ENCODE data around the gene UBE2R2. TPM values are rescaled to one million over a fixed set of nuclear protein-coding genes. Genes with fewer than 3 reads are reported as not detected.

UBE2R2 gene
- total and polyA plus RNA-seq, 10 of the 15 experiments (the other 5 are each of a cell fraction or from before 2014, with no cell fraction given): 7.2 to 32.8 (median 17.2) TPM

- DNase-seq (ENCODE audit: low read depth, low spot score): no peak
- Histone ChIP-seq H2AFZ (ENCODE audit: control insufficient read depth, low read depth, low read length) (no peak overlapping the region), H3K4me3 (peak overlapping the region; percentile 95), H3K4me1 (ENCODE audit: control insufficient read depth, insufficient read depth, low read length) (peaks cover 15% of the 10 kb centered on the region), H4K20me1 (ENCODE audit: control insufficient read depth, insufficient read depth) (no peaks in the 10 kb centered on the region), H3K9ac (ENCODE audit: control insufficient read depth, insufficient read depth, low read length) (peak overlapping the region; percentile 94), H3K79me2 (ENCODE audit: control insufficient read depth, insufficient read depth, low read length) (peaks cover 59% of the 10 kb centered on the region), H3K27me3 (replicated peaks in 1 of 2; ENCODE audit: control insufficient read depth in 2 of 2, insufficient read depth in 2 of 2, low read length in 1 of 2) (no peaks in the 10 kb centered on the region), H3K36me3 (ENCODE audit: control insufficient read depth in 2 of 2, insufficient read depth in 2 of 2, low read length in 1 of 2) (no peaks in the 10 kb centered on the region), H3K9me3 (replicated peaks; ENCODE audit: control insufficient read depth, insufficient read depth, low read length) (no peaks in the 10 kb centered on the region), H3K27ac (ENCODE audit: control insufficient read depth, insufficient read depth) (peak overlapping the region; percentile 95), H3K4me2 (ENCODE audit: control insufficient read depth, insufficient read depth) (peak overlapping the region; percentile 80)
- RAD21 ChIA-PET (ENCODE audit: unreplicated experiment): interaction anchor here (0.7 to 1.5 kb wide), 5 partner anchors 10 to 345 kb away, joined by 3 to 4 read pairs (median 3); partner anchors contain the start of gene NOL6
- WGBS (ENCODE audit: insufficient coverage, insufficient replicate concordance, low lambda C conversion rate, missing lambda C conversion rate): under 1% methylated on average over 16 of the region's 18 CpGs
- CTCF ChIA-PET: interaction anchor here (0.9 to 1.2 kb wide), 3 partner anchors 16 to 34 kb away, joined by 3 to 5 read pairs (median 5); no protein-coding TSS in a partner anchor
- TSS peak; percentile 64 for BruUV-seq (replicated peaks)
- POLR2A ChIA-PET: interaction anchor here (0.6 to 0.9 kb wide), 4 partner anchors 15 to 743 kb away, joined by 3 to 4 read pairs (median 3); no protein-coding TSS in a partner anchor
- in situ Hi-C loops (cut with MboI): no loop called here
- peak; percentile 49 for FAIRE-seq
- SMC1A ChIA-PET (ENCODE audit: uncharacterized antibody, unreplicated experiment): interaction anchor here (0.6 to 1.6 kb wide), 4 partner anchors 9 to 66 kb away, joined by 3 to 4 read pairs (median 4); no protein-coding TSS in a partner anchor
- peak; percentile 7 for ATAC-seq
- intact Hi-C loops (cut with micrococcal nuclease; ENCODE audit: unreplicated experiment): no loop called here
- TF ChIP-seq POLR2AphosphoS5 (IDR thresholded peaks at IDR 0.05; ENCODE audit: low read length): peak; percentile 40; the same call in 1 of the 2 replicates
- 0 out of 2 replicates have a peak, but pooled peaks have one; percentile 47 for TF ChIP-seq MXI1 (IDR thresholded peaks at IDR 0.05; ENCODE audit: low read depth, low read length)
- TF ChIP-seq ZNF384 (IDR thresholded peaks at IDR 0.05; ENCODE audit: borderline replicate concordance, low read depth, low read length): peak; percentile 36; the same call in 1 of the 2 replicates
- TF ChIP-seq CHD2 (IDR thresholded peaks at IDR 0.05; ENCODE audit: borderline replicate concordance, low read depth, low read length): 0 out of 2 replicates have a peak, but pooled peaks have one; percentile 8
- TF ChIP-seq YY1 (IDR thresholded peaks at IDR 0.05; ENCODE audit: low read depth, low read length): 0 out of 2 replicates have a peak, but pooled peaks have one; percentile 25
- 0 out of 2 replicates have a peak, but pooled peaks have one; percentile 44 for TF ChIP-seq WRNIP1 (IDR thresholded peaks at IDR 0.05; ENCODE audit: borderline replicate concordance, low read depth, low read length)
- peak; percentile 60; the same call in 1 of the 2 replicates for TF ChIP-seq MLLT1 (IDR thresholded peaks at IDR 0.05)
- TF ChIP-seq, protein P1, sequence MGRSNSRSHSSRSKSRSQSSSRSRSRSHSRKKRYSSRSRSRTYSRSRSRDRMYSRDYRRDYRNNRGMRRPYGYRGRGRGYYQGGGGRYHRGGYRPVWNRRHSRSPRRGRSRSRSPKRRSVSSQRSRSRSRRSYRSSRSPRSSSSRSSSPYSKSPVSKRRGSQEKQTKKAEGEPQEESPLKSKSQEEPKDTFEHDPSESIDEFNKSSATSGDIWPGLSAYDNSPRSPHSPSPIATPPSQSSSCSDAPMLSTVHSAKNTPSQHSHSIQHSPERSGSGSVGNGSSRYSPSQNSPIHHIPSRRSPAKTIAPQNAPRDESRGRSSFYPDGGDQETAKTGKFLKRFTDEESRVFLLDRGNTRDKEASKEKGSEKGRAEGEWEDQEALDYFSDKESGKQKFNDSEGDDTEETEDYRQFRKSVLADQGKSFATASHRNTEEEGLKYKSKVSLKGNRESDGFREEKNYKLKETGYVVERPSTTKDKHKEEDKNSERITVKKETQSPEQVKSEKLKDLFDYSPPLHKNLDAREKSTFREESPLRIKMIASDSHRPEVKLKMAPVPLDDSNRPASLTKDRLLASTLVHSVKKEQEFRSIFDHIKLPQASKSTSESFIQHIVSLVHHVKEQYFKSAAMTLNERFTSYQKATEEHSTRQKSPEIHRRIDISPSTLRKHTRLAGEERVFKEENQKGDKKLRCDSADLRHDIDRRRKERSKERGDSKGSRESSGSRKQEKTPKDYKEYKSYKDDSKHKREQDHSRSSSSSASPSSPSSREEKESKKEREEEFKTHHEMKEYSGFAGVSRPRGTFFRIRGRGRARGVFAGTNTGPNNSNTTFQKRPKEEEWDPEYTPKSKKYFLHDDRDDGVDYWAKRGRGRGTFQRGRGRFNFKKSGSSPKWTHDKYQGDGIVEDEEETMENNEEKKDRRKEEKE (IDR thresholded peaks at IDR 0.05): no peak
- no peak for TF ChIP-seq PAX5 (IDR thresholded peaks at IDR 0.05; ENCODE audit: borderline replicate concordance, low read depth, low read length)
- TF ChIP-seq ZNF274 (IDR thresholded peaks at IDR 0.05; ENCODE audit: insufficient read depth, insufficient read length): no peak
- TF ChIP-seq CUX1 (IDR thresholded peaks at IDR 0.05; ENCODE audit: insufficient replicate concordance, low read depth, low read length): no peak
- no peak for TF ChIP-seq CREM (IDR thresholded peaks at IDR 0.05; ENCODE audit: low read depth)
Observed at GRCh38 chr9:33818167-33818846, 1.3 kb downstream of the UBE2R2 start.

Data from GM12878 (cell line).